ENCODE data around the gene ARRDC1.

- no peak for TF ChIP-seq CTCF (IDR thresholded peaks at IDR 0.05)
- peak; percentile 90 for TF ChIP-seq TCF7L2 (IDR thresholded peaks at IDR 0.05; ENCODE audit: low read depth, low read length)
Measured at GRCh38 chr9:137618105-137619067, 12.9 kb downstream of the ARRDC1 start, which contains the start of gene EHMT1.
